Kidney epithelial cell (primary cell): Measurements from ENCODE around the gene LPCAT1. TPM values are rescaled to one million over a fixed set of nuclear protein-coding genes. Genes with fewer than 3 reads are reported as not detected.

ENCODE experiments used
- DNase-seq: peaks from one replicate; pipeline ENCODE4 v3.0.0-alpha.2; 2010; ENCODE audit warnings: low read depth
- H3K27me3 ChIP-seq: 2 replicates; pipeline ENCODE4 v1.6.0; 2011; ENCODE audit warnings: low read length; ENCODE audit not compliant: control insufficient read depth, insufficient read depth
- H3K36me3 ChIP-seq: 2 replicates; pipeline ENCODE4 v1.5.1; 2011; ENCODE audit warnings: low read length; ENCODE audit not compliant: control insufficient read depth, insufficient read depth
- H3K4me3 ChIP-seq: 2 replicates; pipeline ENCODE4 v1.5.1; 2011; ENCODE audit warnings: low read depth, mild to moderate bottlenecking, control low read depth, low read length
- total RNA-seq: library from RNA; depleted of rRNA; stranded (reverse); fragments of >200 nt; gene quantifications from 2 replicates; pipeline ENCODE4 v1.2.3, GENCODE V29; 2015
- TF ChIP-seq, protein P1 (sequence below): IDR thresholded peaks from 2 replicates; pipeline ENCODE4 v1.5.1; 2011; ENCODE audit warnings: mild to moderate bottlenecking, moderate library complexity, low read length, control low read depth, inconsistent platforms; ENCODE audit not compliant: insufficient read depth, poor library complexity, severe bottlenecking

The LPCAT1 gene
- total RNA-seq, 1 donor from 2014 or later, result 87.6 TPM

DNA sequence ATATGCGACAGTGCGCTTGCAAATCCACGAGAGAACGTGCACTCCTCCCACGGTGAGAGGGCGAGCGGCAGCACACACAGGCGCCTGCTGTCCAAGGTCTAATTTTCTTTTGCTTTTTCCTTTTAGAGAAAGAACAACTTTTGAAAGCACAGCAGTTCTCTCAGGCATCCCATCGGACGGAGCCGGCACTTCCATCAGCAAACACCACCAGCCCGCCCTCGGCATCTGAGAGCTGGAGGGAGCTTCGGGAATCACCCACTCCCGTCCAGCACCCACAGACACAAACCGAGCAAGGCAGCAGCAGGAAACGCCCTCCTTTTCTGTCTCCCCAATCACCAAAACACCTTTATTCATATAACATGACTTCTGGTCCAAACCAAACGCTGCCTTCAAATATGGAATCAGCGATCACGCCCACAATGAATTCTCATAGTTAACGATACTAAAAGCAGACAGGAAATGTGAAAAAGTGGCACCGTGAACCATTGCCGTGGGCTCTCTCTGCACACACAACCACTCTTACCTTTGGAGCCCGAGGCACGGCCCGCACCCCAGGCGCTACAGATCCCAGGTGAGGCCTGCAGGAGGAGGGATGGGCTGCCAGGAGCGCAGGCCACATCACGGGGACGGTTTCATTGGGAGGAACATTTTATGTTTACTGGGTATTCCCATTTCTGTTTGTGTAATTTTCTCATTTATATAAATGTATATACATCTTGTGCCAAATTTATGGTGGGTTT lies 14.2 kb downstream of the LPCAT1 start:
- no peak for DNase-seq
- Histone ChIP-seq H3K27me3 (no peaks in the 10 kb centered on the region), H3K4me3 (no peak overlapping the region), H3K36me3 (peaks cover 3% of the 10 kb centered on the region)
- TF ChIP-seq, protein P1, sequence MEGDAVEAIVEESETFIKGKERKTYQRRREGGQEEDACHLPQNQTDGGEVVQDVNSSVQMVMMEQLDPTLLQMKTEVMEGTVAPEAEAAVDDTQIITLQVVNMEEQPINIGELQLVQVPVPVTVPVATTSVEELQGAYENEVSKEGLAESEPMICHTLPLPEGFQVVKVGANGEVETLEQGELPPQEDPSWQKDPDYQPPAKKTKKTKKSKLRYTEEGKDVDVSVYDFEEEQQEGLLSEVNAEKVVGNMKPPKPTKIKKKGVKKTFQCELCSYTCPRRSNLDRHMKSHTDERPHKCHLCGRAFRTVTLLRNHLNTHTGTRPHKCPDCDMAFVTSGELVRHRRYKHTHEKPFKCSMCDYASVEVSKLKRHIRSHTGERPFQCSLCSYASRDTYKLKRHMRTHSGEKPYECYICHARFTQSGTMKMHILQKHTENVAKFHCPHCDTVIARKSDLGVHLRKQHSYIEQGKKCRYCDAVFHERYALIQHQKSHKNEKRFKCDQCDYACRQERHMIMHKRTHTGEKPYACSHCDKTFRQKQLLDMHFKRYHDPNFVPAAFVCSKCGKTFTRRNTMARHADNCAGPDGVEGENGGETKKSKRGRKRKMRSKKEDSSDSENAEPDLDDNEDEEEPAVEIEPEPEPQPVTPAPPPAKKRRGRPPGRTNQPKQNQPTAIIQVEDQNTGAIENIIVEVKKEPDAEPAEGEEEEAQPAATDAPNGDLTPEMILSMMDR, result no peak

DNA sequence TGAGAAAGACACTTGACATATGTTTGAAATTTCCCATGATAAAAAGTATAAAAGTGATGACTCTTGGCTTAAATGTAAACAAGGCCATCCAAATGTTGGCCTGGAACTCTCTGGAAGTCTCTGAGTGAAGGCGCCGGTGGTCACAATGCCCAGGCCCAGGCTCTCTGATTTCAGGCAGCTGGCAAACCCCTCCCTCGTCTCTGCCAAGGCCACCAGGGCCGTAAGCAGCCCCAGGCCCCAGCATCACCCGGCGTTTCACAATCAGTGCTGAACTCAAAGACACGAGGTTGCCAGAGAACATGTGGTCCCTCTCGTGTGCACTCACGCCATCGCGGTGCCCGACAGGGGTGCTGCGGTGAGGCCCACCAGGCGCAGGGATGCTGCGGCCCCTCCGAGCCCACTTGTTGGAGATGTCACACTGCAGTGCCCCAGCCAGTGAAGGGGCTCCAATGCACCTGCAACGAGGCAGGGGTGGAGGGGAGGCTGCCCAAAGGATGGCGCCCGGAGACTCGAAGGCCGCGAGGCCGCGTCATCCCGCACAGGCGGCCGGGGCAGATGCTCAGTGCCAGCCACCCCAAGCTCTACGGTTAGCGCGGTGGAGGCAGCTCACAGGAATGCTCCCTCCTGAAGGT lies 15.0 kb downstream of the LPCAT1 start:
- peaks cover 3% of the 10 kb centered on the region for H3K36me3 ChIP-seq
- H3K27me3 ChIP-seq, result no peaks in the 10 kb centered on the region
- no peak for DNase-seq
- TF ChIP-seq, protein P1, result no peak
- no peak overlapping the region for H3K4me3 ChIP-seq

DNA sequence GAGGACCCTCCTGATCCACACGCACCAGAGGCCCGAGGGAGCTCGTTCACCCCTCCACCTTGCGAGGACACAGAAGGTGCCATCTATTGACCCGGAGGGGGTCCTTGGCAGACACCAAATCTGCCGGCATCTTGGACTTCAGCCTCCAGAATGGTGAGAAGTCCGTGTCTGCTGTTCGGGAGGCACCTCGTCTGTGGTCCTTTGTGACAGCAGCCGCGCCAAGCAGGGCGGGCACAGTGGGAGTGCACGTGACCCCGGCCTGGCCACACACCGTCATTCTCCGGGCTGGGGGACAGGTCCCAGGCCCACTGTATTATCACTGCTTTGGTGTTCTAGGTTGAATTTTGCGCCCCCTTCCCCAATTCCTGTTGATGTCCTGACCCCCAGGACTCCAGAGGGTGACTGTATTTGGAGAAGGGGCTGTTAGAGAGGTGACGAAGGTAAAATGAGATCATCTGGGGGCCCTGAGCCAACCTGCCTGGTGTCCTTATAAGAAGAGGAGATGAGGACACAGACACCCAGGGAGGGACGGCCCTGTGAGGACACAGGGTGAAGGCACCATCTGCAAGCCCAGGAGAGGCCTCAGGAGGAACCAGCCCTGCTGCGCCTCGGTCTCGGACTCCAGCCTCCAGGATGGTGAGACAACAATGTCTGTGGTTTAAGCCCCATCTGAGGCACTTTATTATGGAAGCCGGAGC lies 15.7 kb downstream of the LPCAT1 start:
- H3K27me3 ChIP-seq, result no peaks in the 10 kb centered on the region
- H3K36me3 ChIP-seq, result peaks cover 3% of the 10 kb centered on the region
- TF ChIP-seq, protein P1, result no peak
- no peak overlapping the region for H3K4me3 ChIP-seq
- DNase-seq, result no peak

DNA sequence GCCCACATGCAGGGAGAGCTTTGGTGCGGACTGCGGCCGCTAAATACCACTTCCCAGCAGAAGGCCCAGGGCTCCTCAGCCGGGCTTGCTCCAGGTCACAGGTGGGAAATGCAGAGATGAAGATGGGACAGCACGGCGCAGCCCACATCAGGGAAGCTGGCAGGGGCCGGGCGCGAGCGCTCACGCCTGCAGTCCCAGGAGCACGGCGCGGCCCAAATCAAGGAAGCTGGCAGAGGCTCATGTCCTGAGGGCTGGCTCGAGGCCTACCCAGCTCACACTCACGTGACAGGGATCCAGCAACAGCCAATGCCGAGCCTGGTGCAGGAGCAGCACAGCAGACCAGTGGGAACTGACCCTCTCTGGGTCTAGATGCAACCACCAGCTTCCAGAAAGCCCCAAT lies 16.3 kb downstream of the LPCAT1 start:
- Histone ChIP-seq H3K27me3 (no peaks in the 10 kb centered on the region), H3K4me3 (no peak overlapping the region), H3K36me3 (peaks cover 3% of the 10 kb centered on the region)
- no peak for DNase-seq
- TF ChIP-seq, protein P1, result no peak

DNA sequence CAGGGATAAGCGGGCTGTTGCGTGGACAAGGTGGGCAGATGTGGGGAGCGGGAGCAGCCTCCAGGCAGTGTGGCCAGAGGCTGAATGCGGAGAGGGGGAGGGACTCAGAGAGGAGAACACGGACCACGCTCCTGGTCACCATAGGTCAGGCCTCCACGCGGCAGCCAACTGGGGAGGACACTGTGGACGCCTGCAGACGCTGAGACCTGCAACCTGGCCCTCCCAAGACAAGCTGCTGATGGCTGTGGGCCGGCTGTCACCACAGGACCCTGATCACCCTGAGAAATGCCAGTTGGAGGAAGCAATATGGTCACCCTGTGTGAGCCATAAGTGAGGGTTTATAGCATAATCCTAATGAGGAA lies 16.8 kb downstream of the LPCAT1 start:
- H3K27me3 ChIP-seq, result no peaks in the 10 kb centered on the region
- DNase-seq, result no peak
- TF ChIP-seq, protein P1, result no peak
- peaks cover 3% of the 10 kb centered on the region for H3K36me3 ChIP-seq
- no peak overlapping the region for H3K4me3 ChIP-seq
